ENCODE measurements around the gene EVC. TPM values are rescaled to one million over a fixed set of nuclear protein-coding genes. Genes with fewer than 3 reads are reported as not detected.

The EVC gene
- total RNA-seq, 1 donor from 2014 or later, result 13.5 TPM

DNA sequence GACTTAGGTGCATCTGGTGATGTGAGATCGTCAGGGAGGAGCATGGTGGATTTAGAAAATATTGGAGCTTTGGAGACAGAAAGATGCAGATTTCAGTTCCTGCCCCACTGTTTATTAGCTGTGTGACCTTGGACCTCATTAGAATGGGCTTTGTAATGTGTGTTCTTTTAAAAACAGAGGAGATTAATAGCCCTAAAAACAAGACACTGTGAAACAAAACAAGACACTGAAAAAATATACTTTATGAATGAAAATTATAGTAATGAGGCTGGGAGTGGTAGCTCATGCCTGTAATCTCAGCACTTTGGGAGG, 79.5 kb downstream of the EVC start:
- DNase-seq (ENCODE audit: low read depth), result no peak
- no peak overlapping the region for H3K4me3 ChIP-seq (ENCODE audit: low read depth, low read length)
- TF ChIP-seq, protein P1, sequence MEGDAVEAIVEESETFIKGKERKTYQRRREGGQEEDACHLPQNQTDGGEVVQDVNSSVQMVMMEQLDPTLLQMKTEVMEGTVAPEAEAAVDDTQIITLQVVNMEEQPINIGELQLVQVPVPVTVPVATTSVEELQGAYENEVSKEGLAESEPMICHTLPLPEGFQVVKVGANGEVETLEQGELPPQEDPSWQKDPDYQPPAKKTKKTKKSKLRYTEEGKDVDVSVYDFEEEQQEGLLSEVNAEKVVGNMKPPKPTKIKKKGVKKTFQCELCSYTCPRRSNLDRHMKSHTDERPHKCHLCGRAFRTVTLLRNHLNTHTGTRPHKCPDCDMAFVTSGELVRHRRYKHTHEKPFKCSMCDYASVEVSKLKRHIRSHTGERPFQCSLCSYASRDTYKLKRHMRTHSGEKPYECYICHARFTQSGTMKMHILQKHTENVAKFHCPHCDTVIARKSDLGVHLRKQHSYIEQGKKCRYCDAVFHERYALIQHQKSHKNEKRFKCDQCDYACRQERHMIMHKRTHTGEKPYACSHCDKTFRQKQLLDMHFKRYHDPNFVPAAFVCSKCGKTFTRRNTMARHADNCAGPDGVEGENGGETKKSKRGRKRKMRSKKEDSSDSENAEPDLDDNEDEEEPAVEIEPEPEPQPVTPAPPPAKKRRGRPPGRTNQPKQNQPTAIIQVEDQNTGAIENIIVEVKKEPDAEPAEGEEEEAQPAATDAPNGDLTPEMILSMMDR (conservative IDR thresholded peaks at IDR 0.05; ENCODE audit: low read depth, low read length), result no peak

DNA sequence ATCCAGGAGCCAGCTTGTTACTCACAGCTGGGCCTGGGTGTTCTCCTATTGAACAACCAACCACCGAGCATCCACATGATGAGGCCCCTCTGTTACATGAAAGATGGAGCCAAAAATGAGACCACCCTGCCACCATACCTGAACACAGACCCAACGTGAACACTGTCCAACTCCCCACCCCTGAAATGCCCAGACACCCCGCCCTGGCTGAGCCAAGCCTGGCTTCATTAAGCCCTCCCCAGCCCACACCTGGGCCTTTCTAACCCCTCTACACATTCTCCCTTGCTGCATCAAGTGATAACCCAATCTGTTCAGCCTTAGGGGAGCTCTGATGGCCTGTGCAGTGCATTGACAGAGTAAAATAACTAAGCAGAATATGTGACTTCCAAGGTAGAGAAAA, 80.7 kb downstream of the EVC start:
- DNase-seq (ENCODE audit: low read depth), result no peak
- H3K4me3 ChIP-seq (ENCODE audit: low read depth, low read length), result no peak overlapping the region
- TF ChIP-seq, protein P1 (conservative IDR thresholded peaks at IDR 0.05; ENCODE audit: low read depth, low read length), result no peak

GRCh38 chr4:5793514-5793913, 82.5 kb downstream of the EVC start:
- TF ChIP-seq, protein P1 (conservative IDR thresholded peaks at IDR 0.05; ENCODE audit: low read depth, low read length), result no peak
- DNase-seq (ENCODE audit: low read depth), result no peak
- H3K4me3 ChIP-seq (ENCODE audit: low read depth, low read length), result no peak overlapping the region

GRCh38 chr4:5795580-5795979, 84.6 kb downstream of the EVC start:
- no peak for DNase-seq (ENCODE audit: low read depth)
- TF ChIP-seq, protein P1 (conservative IDR thresholded peaks at IDR 0.05; ENCODE audit: low read depth, low read length), result no peak

GRCh38 chr4:5796976-5797375, 86.0 kb downstream of the EVC start:
- no peak for DNase-seq (ENCODE audit: low read depth)
- TF ChIP-seq, protein P1 (conservative IDR thresholded peaks at IDR 0.05; ENCODE audit: low read depth, low read length), result no peak
- no peak overlapping the region for H3K4me3 ChIP-seq (ENCODE audit: low read depth, low read length)

More at GRCh38 chr4:5795580-5795979, 84.6 kb downstream of the EVC start:
- H3K4me3 ChIP-seq (ENCODE audit: low read depth, low read length), result no peak overlapping the region

DNA sequence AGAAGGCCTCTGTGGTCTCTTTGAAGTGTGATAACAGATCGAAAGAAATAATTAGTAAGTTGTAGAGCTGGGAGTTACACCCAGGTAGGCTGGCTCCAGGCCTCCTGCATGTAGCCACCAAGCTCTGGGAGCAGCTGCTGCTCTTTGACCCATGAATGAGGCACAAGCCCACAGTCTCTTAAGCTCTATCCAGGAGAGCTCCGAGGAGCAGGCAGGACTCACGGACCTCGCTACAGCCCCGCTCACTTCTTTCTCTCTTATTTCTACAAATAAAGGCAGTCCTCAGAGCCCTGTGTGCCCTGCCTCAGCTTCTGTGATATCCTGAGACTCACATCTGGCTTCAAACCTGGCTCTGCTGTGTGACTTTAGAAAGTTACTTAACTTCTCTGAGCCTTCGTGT, 86.9 kb downstream of the EVC start:
- no peak overlapping the region for H3K4me3 ChIP-seq (ENCODE audit: low read depth, low read length)
- no peak for DNase-seq (ENCODE audit: low read depth)
- TF ChIP-seq, protein P1 (conservative IDR thresholded peaks at IDR 0.05; ENCODE audit: low read depth, low read length), result no peak

- TF ChIP-seq, protein P1 (conservative IDR thresholded peaks at IDR 0.05; ENCODE audit: low read depth, low read length), result no peak
- no peak for DNase-seq (ENCODE audit: low read depth)
- no peak overlapping the region for H3K4me3 ChIP-seq (ENCODE audit: low read depth, low read length)
Observed at GRCh38 chr4:5798462-5798861, 87.5 kb downstream of the EVC start.
